Esophagus muscularis mucosa (tissue), 3 donors: ENCODE measurements around the gene CAMKMT.

Experiments
- POLR2AphosphoS5 ChIP-seq, 2 donors: sonication (generic); formaldehyde crosslinking; IDR thresholded peaks; one replicate each; pipeline ENCODE4 v1.6.1; 2017; ENCODE audit warnings: antibody characterized with exemption in 2 of 2
- TF ChIP-seq, protein P1 (sequence below), 3 experiments: fragments of 200-600 bp in 2 of 3; fragments of 450-650 bp in 1 of 3; sonication (generic) in 2 of 3; IDR thresholded peaks; one replicate each; pipeline ENCODE4 v1.5.1; 2017 to 2019; ENCODE audit warnings: antibody characterized with exemption in 3 of 3, mild to moderate bottlenecking in 2 of 3, moderate library complexity in 1 of 3

DNA sequence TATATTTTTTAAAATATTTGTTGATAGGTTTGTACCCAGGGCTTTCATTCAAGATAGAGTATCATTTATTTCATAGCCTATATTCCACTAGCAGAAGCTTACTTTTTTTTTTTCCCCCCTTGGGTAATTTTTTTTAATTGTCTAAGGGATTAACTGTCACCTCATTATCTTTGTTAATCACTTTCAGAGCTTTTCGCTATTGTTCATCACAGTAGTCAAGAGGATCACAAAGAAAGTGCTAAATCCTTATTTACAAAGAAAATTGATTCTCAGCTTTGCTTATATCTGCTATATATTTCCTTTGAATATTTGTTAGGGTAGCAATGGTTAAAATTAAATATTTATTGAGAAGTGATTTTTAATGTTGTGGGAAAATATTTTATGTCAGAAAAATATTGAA, 59.0 kb downstream of the CAMKMT start:
- no peak for TF ChIP-seq POLR2AphosphoS5 (IDR thresholded peaks at IDR 0.05)
- TF ChIP-seq, protein P1, sequence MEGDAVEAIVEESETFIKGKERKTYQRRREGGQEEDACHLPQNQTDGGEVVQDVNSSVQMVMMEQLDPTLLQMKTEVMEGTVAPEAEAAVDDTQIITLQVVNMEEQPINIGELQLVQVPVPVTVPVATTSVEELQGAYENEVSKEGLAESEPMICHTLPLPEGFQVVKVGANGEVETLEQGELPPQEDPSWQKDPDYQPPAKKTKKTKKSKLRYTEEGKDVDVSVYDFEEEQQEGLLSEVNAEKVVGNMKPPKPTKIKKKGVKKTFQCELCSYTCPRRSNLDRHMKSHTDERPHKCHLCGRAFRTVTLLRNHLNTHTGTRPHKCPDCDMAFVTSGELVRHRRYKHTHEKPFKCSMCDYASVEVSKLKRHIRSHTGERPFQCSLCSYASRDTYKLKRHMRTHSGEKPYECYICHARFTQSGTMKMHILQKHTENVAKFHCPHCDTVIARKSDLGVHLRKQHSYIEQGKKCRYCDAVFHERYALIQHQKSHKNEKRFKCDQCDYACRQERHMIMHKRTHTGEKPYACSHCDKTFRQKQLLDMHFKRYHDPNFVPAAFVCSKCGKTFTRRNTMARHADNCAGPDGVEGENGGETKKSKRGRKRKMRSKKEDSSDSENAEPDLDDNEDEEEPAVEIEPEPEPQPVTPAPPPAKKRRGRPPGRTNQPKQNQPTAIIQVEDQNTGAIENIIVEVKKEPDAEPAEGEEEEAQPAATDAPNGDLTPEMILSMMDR (IDR thresholded peaks at IDR 0.05) = no peak
